H9 (cell line): ENCODE data around the gene NSUN5. TPM values are rescaled to one million over a fixed set of nuclear protein-coding genes. Genes with fewer than 3 reads are reported as not detected.

Source experiments
- DNase-seq: peaks from one replicate; pipeline ENCODE4 v3.0.0-alpha.2; 2017
- H2AFZ ChIP-seq: one replicate; pipeline ENCODE4 v1.6.1; 2013; ENCODE audit warnings: mild to moderate bottlenecking, low read length, control low read depth, moderate library complexity
- H2AK5ac ChIP-seq: 2 replicates; pipeline ENCODE4 v1.6.1; 2013; ENCODE audit warnings: low read length, control low read depth, mixed read lengths; ENCODE audit not compliant: insufficient read length
- H2BK120ac ChIP-seq: one replicate; pipeline ENCODE4 v1.6.1; 2013; ENCODE audit warnings: low read depth, mild to moderate bottlenecking, low read length, control low read depth, inconsistent platforms; ENCODE audit not compliant: poor library complexity, severe bottlenecking
- H2BK12ac ChIP-seq: 2 replicates; pipeline ENCODE4 v1.6.1; 2013; ENCODE audit warnings: low read length, control low read depth, mixed read lengths, low read depth; ENCODE audit not compliant: insufficient read length
- H2BK15ac ChIP-seq: 2 replicates; pipeline ENCODE4 v1.6.1; 2013; ENCODE audit warnings: low read depth, low read length, control low read depth
- H2BK20ac ChIP-seq: one replicate; pipeline ENCODE4 v1.6.1; 2013; ENCODE audit warnings: low read depth, mild to moderate bottlenecking, low read length, control low read depth, inconsistent platforms; ENCODE audit not compliant: poor library complexity, severe bottlenecking
- H2BK5ac ChIP-seq: 2 replicates; pipeline ENCODE4 v1.6.1; 2013; ENCODE audit warnings: low read length, control low read depth, mixed read lengths; ENCODE audit not compliant: insufficient read length
- H3K14ac ChIP-seq: 2 replicates; pipeline ENCODE4 v1.6.1; 2013; ENCODE audit warnings: low read length, control low read depth; ENCODE audit not compliant: insufficient read depth
- H3K18ac ChIP-seq: 2 replicates; pipeline ENCODE4 v1.6.1; 2013; ENCODE audit warnings: low read depth, mild to moderate bottlenecking, mixed read lengths, low read length, control low read depth; ENCODE audit not compliant: insufficient read length
- H3K23ac ChIP-seq: 2 replicates; pipeline ENCODE4 v1.6.1; 2013; ENCODE audit warnings: low read length, control low read depth, mixed read lengths, low read depth; ENCODE audit not compliant: insufficient read length
- H3K23me2 ChIP-seq: 2 replicates; pipeline ENCODE4 v1.6.1; 2013; ENCODE audit warnings: low read depth, mild to moderate bottlenecking, mixed read lengths, low read length, control low read depth; ENCODE audit not compliant: insufficient read length, poor library complexity, severe bottlenecking
- H3K27ac ChIP-seq: 2 replicates; pipeline ENCODE4 v1.5.1; 2013; ENCODE audit warnings: low read length, control low read depth, mixed read lengths, low read depth; ENCODE audit not compliant: insufficient read length
- H3K27me3 ChIP-seq: 2 replicates; pipeline ENCODE4 v1.6.1; 2013; ENCODE audit warnings: low read length, control low read depth, inconsistent platforms; ENCODE audit not compliant: insufficient read depth
- H3K4ac ChIP-seq: 2 replicates; pipeline ENCODE4 v1.6.1; 2013; ENCODE audit warnings: low read depth, mild to moderate bottlenecking, control low read depth, inconsistent platforms, low read length, moderate library complexity
- H3K4me1 ChIP-seq: 2 replicates; pipeline ENCODE4 v1.6.1; 2013; ENCODE audit warnings: low read length, control low read depth, inconsistent platforms; ENCODE audit not compliant: insufficient read depth
- H3K4me2 ChIP-seq: 2 replicates; pipeline ENCODE4 v1.6.1; 2013; ENCODE audit warnings: low read length, control low read depth, mixed read lengths; ENCODE audit not compliant: insufficient read length, insufficient read depth
- H3K56ac ChIP-seq: 2 replicates; pipeline ENCODE4 v1.6.1; 2013; ENCODE audit warnings: low read depth, mild to moderate bottlenecking, mixed read lengths, low read length, control low read depth; ENCODE audit not compliant: insufficient read length
- H3K79me1 ChIP-seq: 2 replicates; pipeline ENCODE4 v1.6.1; 2013; ENCODE audit warnings: low read depth, mild to moderate bottlenecking, moderate library complexity, low read length, control low read depth, inconsistent platforms; ENCODE audit not compliant: insufficient read depth, poor library complexity, severe bottlenecking
- H3K79me2 ChIP-seq: 2 replicates; pipeline ENCODE4 v1.6.1; 2013; ENCODE audit warnings: low read length, control low read depth, inconsistent platforms; ENCODE audit not compliant: insufficient read depth
- H3K9ac ChIP-seq: 2 replicates; pipeline ENCODE4 v1.6.1; 2013; ENCODE audit warnings: low read length, control low read depth, mixed read lengths; ENCODE audit not compliant: insufficient read length; ENCODE audit errors: extremely low read depth
- H3K9me3 ChIP-seq: one replicate; pipeline ENCODE4 v1.6.1; 2013; ENCODE audit warnings: low read depth, low read length, inconsistent platforms; ENCODE audit not compliant: control insufficient read depth
- H3T11ph ChIP-seq: one replicate; pipeline ENCODE4 v1.6.1; 2013; ENCODE audit warnings: mild to moderate bottlenecking, low read length, control low read depth, inconsistent platforms
- H4K20me1 ChIP-seq: one replicate; pipeline ENCODE4 v1.6.1; 2013; ENCODE audit not compliant: control insufficient read depth, insufficient read length, insufficient read depth
- H4K5ac ChIP-seq: 2 replicates; pipeline ENCODE4 v1.6.1; 2013; ENCODE audit warnings: low read depth, mild to moderate bottlenecking, mixed read lengths, low read length, control low read depth; ENCODE audit not compliant: insufficient read length
- H4K8ac ChIP-seq: replicated peaks from 2 replicates; pipeline ENCODE4 v1.6.1; 2013; ENCODE audit warnings: low read length, control low read depth, mixed read lengths, low read depth; ENCODE audit not compliant: insufficient read length
- H4K91ac ChIP-seq: 2 replicates; pipeline ENCODE4 v1.6.1; 2013; ENCODE audit warnings: low read depth, mild to moderate bottlenecking, moderate library complexity, mixed read lengths, low read length, control low read depth; ENCODE audit not compliant: insufficient read length
- H3K27ac Mint-ChIP-seq, 3 experiments: 2 replicates in 2 of 3; 3 replicates in 1 of 3; pipeline ENCODE4 v1.8.0; 2020 to 2021; ENCODE audit warnings: mixed read lengths in 3 of 3, mild to moderate bottlenecking in 1 of 3, moderate library complexity in 1 of 3
- H3K27me3 Mint-ChIP-seq: 2 replicates; pipeline ENCODE4 v1.8.0; 2021; ENCODE audit warnings: low read depth, mild to moderate bottlenecking, moderate library complexity, mixed read lengths
- H3K36me3 Mint-ChIP-seq, 3 experiments: 2 replicates in 2 of 3; 3 replicates in 1 of 3; pipeline ENCODE4 v1.8.0; 2020 to 2021; ENCODE audit warnings: low read depth in 3 of 3, mixed read lengths in 3 of 3; ENCODE audit not compliant: insufficient read depth in 1 of 3
- H3K4me1 Mint-ChIP-seq, 2 experiments: 2 replicates each; pipeline ENCODE4 v1.8.0; 2020; ENCODE audit warnings: mixed read lengths in 2 of 2
- H3K4me3 Mint-ChIP-seq, 2 experiments: 2 replicates in 1 of 2; 3 replicates in 1 of 2; pipeline ENCODE4 v1.8.0; 2020 to 2021; ENCODE audit warnings: mild to moderate bottlenecking in 2 of 2, mixed read lengths in 2 of 2, moderate library complexity in 1 of 2
- H3K9me3 Mint-ChIP-seq, 2 experiments: 2 replicates in 1 of 2; 3 replicates in 1 of 2; pipeline ENCODE4 v1.8.0; 2020; ENCODE audit warnings: mild to moderate bottlenecking in 2 of 2, mixed read lengths in 2 of 2, moderate library complexity in 1 of 2
- WGBS: extraction: QIAGEN DNeasy Blood & Tissue Kit; methylation state at CpG from one replicate; pipeline ENCODE4 v1.1.7; 2013; ENCODE audit warnings: missing lambda C conversion rate, low lambda C conversion rate, mixed read lengths; ENCODE audit not compliant: insufficient read length; ENCODE audit errors: extremely low coverage; 5-methylcytosine and 5-hydroxymethylcytosine counted together
- total RNA-seq: library from RNA; stranded (reverse); gene quantifications from 2 replicates; pipeline ENCODE4 v1.2.1, GENCODE V29; 2021
- TF ChIP-seq, protein P1 (sequence below): fragments of 200-600 bp; sonication (generic); conservative IDR thresholded peaks from 3 replicates; pipeline ENCODE4 v1.8.0; 2021; ENCODE audit warnings: antibody characterized with exemption, mild to moderate bottlenecking

NSUN5 gene
- total RNA-seq, 1 experiment from 2014 or later, result 64.2 TPM

DNA sequence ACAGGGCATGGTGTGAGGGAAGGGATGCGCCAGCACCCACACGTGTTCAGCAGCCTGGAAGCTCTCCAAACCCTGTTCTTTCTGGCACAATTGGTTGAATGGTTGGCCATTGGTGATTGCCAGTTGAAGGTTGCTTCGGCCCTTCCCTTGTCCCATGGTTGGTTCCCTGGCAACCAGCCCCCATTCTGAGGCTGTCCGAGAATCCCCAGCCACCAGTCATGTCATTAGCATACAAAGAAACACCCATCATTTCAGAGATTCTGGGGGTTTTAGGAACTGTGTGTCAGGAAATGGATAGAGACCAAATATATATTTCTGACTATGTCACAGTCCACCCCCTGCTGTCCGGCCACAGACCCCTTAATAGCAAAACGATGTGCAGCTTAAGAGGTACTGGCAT is 41.1 kb upstream of the NSUN5 start:
- no peak overlapping the region for H2BK20ac ChIP-seq
- DNase-seq, result no peak
- Mint-ChIP-seq H3K4me1 (peaks cover 18 to 30% of the 10 kb centered on the region in 2 experiments), H3K27me3 (peaks cover 2% of the 10 kb centered on the region; the same call in 1 of the 2 replicates), H3K4me3 (no peak overlapping the region), H3K27ac (no peak overlapping the region), H3K9me3 (peaks cover 8 to 11% of the 10 kb centered on the region in 2 experiments; a peak in 4 of 5 replicates), H3K36me3 (peaks cover 0 to 7% (median 2%) of the 10 kb centered on the region in 3 experiments; a peak in 5 of 7 replicates)
- no CpG with 5 or more reads among the region's 6 CpGs for WGBS
- H3K4ac ChIP-seq, result no peak overlapping the region
- no peaks in the 10 kb centered on the region for H4K20me1 ChIP-seq
- H2AFZ ChIP-seq, result no peak overlapping the region
- H3T11ph ChIP-seq, result no peak overlapping the region
- TF ChIP-seq, protein P1, sequence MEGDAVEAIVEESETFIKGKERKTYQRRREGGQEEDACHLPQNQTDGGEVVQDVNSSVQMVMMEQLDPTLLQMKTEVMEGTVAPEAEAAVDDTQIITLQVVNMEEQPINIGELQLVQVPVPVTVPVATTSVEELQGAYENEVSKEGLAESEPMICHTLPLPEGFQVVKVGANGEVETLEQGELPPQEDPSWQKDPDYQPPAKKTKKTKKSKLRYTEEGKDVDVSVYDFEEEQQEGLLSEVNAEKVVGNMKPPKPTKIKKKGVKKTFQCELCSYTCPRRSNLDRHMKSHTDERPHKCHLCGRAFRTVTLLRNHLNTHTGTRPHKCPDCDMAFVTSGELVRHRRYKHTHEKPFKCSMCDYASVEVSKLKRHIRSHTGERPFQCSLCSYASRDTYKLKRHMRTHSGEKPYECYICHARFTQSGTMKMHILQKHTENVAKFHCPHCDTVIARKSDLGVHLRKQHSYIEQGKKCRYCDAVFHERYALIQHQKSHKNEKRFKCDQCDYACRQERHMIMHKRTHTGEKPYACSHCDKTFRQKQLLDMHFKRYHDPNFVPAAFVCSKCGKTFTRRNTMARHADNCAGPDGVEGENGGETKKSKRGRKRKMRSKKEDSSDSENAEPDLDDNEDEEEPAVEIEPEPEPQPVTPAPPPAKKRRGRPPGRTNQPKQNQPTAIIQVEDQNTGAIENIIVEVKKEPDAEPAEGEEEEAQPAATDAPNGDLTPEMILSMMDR, result no peak
- no peaks in the 10 kb centered on the region for H3K23me2 ChIP-seq
- no peaks in the 10 kb centered on the region for H3K9me3 ChIP-seq
- H2AK5ac ChIP-seq, result no peak overlapping the region
- no peak overlapping the region for H3K56ac ChIP-seq
- no peak overlapping the region for H3K9ac ChIP-seq
- H3K4me1 ChIP-seq, result peaks cover 10% of the 10 kb centered on the region; the same call in 1 of the 2 replicates
- no peak overlapping the region for H2BK15ac ChIP-seq
- no peak overlapping the region for H3K18ac ChIP-seq
- no peak overlapping the region for H4K8ac ChIP-seq
- H3K79me2 ChIP-seq, result no peaks in the 10 kb centered on the region
- no peaks in the 10 kb centered on the region for H3K79me1 ChIP-seq
- no peak overlapping the region for H2BK120ac ChIP-seq
- no peak overlapping the region for H3K4me2 ChIP-seq
- no peak overlapping the region for H3K23ac ChIP-seq
- H4K5ac ChIP-seq, result no peak overlapping the region
- no peak overlapping the region for H3K14ac ChIP-seq
- no peak overlapping the region for H3K27ac ChIP-seq
- H4K91ac ChIP-seq, result no peak overlapping the region
- H2BK5ac ChIP-seq, result no peak overlapping the region
- H3K27me3 ChIP-seq, result no peaks in the 10 kb centered on the region
- H2BK12ac ChIP-seq, result no peak overlapping the region
